ENCODE measurements around the gene BSG.

DNA sequence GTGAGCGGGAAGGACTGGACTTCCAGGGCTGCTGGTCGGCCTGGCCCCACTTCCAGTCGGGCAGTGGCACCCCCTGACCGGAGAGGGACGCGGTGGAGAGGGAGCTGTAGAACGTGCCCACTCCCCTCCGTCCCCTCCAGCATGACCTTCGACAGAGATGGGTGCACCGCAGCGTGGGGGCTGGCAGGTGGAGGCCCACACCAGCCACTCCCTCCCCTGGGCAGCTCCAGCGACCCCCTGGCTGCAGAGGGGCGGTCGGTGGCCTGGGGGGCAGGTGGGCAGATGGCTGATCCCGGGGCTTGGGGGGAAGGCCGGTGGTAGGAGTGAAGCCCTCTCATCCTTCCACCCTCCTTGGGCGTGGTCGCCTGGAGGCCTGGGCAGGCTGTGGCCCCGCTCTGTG lies 19.7 kb downstream of the BSG start:
- no peak for TF ChIP-seq CTCF (IDR thresholded peaks at IDR 0.05)
- no peak for TF ChIP-seq POLR2A (IDR thresholded peaks at IDR 0.05)
